GM18508 (cell line): ENCODE measurements around the gene ARPC2.

Experiments
- ATAC-seq: cut with Tn5 transposase; IDR thresholded peaks from one replicate; pipeline ENCODE4 v1.9.1; 2021; ENCODE audit warnings: moderate number of reproducible peaks; ENCODE audit not compliant: insufficient read depth, unreplicated experiment

Gene ARPC2

GRCh38 chr2:218214116-218214515 is 2.9 kb upstream of the ARPC2 start:
- no peak for ATAC-seq

GRCh38 chr2:218216336-218216673 is 684 bp upstream of the ARPC2 start:
- no peak for ATAC-seq

- no peak for ATAC-seq
Measured at GRCh38 chr2:218217360-218218267, 625 bp downstream of the ARPC2 start.

GRCh38 chr2:218218268-218219185 is 1.5 kb downstream of the ARPC2 start:
- ATAC-seq = peak; percentile 33

- no peak for ATAC-seq
Measured at GRCh38 chr2:218219934-218220333, 2.9 kb downstream of the ARPC2 start.

GRCh38 chr2:218221000-218221399 is 4.0 kb downstream of the ARPC2 start:
- ATAC-seq = no peak

- no peak for ATAC-seq
Measured at GRCh38 chr2:218223046-218223445, 6.1 kb downstream of the ARPC2 start.

GRCh38 chr2:218224186-218224585 is 7.2 kb downstream of the ARPC2 start:
- no peak for ATAC-seq

- ATAC-seq = no peak
Measured at GRCh38 chr2:218226903-218227302, 9.9 kb downstream of the ARPC2 start.

GRCh38 chr2:218228366-218229090 is 11.5 kb downstream of the ARPC2 start:
- ATAC-seq = no peak

- peak; percentile 70 for ATAC-seq
Measured at GRCh38 chr2:218229239-218229638, 12.2 kb downstream of the ARPC2 start.

- ATAC-seq = no peak
Measured at GRCh38 chr2:218229851-218230250, 12.9 kb downstream of the ARPC2 start.

GRCh38 chr2:218230882-218231281 is 13.9 kb downstream of the ARPC2 start:
- peak; percentile 54 for ATAC-seq

GRCh38 chr2:218233543-218233942 is 16.6 kb downstream of the ARPC2 start:
- ATAC-seq = no peak

GRCh38 chr2:218234521-218234920 is 17.5 kb downstream of the ARPC2 start:
- ATAC-seq = no peak

- ATAC-seq = no peak
Measured at GRCh38 chr2:218235017-218235416, 18.0 kb downstream of the ARPC2 start.

GRCh38 chr2:218236829-218237228 is 19.8 kb downstream of the ARPC2 start:
- no peak for ATAC-seq

- no peak for ATAC-seq
Measured at GRCh38 chr2:218238887-218239286, 21.9 kb downstream of the ARPC2 start.

- ATAC-seq = no peak
Measured at GRCh38 chr2:218244204-218244603, 27.2 kb downstream of the ARPC2 start.

GRCh38 chr2:218244665-218245064 is 27.7 kb downstream of the ARPC2 start:
- no peak for ATAC-seq

GRCh38 chr2:218245214-218245613 is 28.2 kb downstream of the ARPC2 start:
- ATAC-seq = no peak
